A549 (cell line): ENCODE measurements around the gene DLGAP1. TPM values are rescaled to one million over a fixed set of nuclear protein-coding genes. Genes with fewer than 3 reads are reported as not detected.

ENCODE experiments used
- ATAC-seq, 2 experiments: fragments of 200-7000 bp in 1 of 2; fragments of >200 bp in 1 of 2; cut with Nextera tagmentation in 1 of 2; cut with Tn5 transposase in 1 of 2; 3 replicates each; pipeline versions ENCODE4 v1.8.0 to v1.9.1; 2018 to 2020; ENCODE audit warnings: mild to moderate bottlenecking in 1 of 2, moderate library complexity in 1 of 2
- CTCF ChIA-PET: fragments of 300-600 bp; sonication (Branson Sonifier 250); formaldehyde crosslinking; extraction: SDS; loops from one replicate; lab custom pipeline; 2021; ENCODE audit warnings: antibody characterized with exemption, inconsistent platforms; lab: Yijun Ruan, JAX
- POLR2A ChIA-PET: fragments of 350-600 bp; formaldehyde crosslinking; extraction: SDS; loops from one replicate; lab custom pipeline; 2021; ENCODE audit warnings: antibody characterized with exemption, inconsistent platforms; lab: Yijun Ruan, JAX
- DNase-seq, 2 experiments: peaks; one replicate each; pipeline versions ENCODE4 v3.0.0 to v3.0.0-alpha.2; 2011 to 2016; ENCODE audit warnings: low read depth in 1 of 2, low spot score in 1 of 2
- FAIRE-seq: peaks from 2 replicates; lab custom pipeline; 2011; peaks lifted over from hg19 to GRCh38; lab: Jason Lieb, UNC
- H3K27ac ChIP-seq, 2 experiments: fragments of >200 bp; sonication (Bioruptor Twin); formaldehyde crosslinking; 3 replicates each; pipeline ENCODE4 v1.5.1; 2016 to 2017
- H3K4me1 ChIP-seq: fragments of >200 bp; sonication (Bioruptor Twin); formaldehyde crosslinking; 3 replicates; pipeline ENCODE4 v1.6.1; 2016
- H3K4me2 ChIP-seq: fragments of >200 bp; sonication (Bioruptor Twin); formaldehyde crosslinking; 3 replicates; pipeline ENCODE4 v1.6.1; 2016
- H3K4me3 ChIP-seq: fragments of >200 bp; sonication (Bioruptor Twin); formaldehyde crosslinking; 3 replicates; pipeline ENCODE4 v1.5.1; 2016
- H3K9me3 ChIP-seq: fragments of >200 bp; sonication (Bioruptor Twin); formaldehyde crosslinking; 3 replicates; pipeline ENCODE4 v1.6.1; 2016
- CBX8 ChIP-seq: fragments of 200-600 bp; sonication (generic); IDR thresholded peaks from 2 replicates; pipeline ENCODE4 v1.6.1; 2016
- CHD2 ChIP-seq: fragments of 150-350 bp; IDR thresholded peaks from 2 replicates; pipeline ENCODE4 v1.6.1; 2014; ENCODE audit warnings: low read length; ENCODE audit not compliant: partially characterized antibody
- E2F6 ChIP-seq: IDR thresholded peaks from 2 replicates; pipeline ENCODE4 v1.6.1; 2012; ENCODE audit warnings: low read depth, borderline replicate concordance
- EHF ChIP-seq: fragments of 250-450 bp; sonication (Bioruptor Pico); IDR thresholded peaks from 2 replicates; pipeline ENCODE4 v1.5.0; 2020; ENCODE audit warnings: mild to moderate bottlenecking
- ESRRA ChIP-seq: fragments of 150-350 bp; IDR thresholded peaks from 2 replicates; pipeline ENCODE4 v1.6.1; 2014; ENCODE audit warnings: mild to moderate bottlenecking, low read length, borderline replicate concordance
- FOSL2 ChIP-seq, 2 experiments: fragments of 450-650 bp in 1 of 2; fragments of >200 bp in 1 of 2; sonication (Bioruptor Twin) in 1 of 2; formaldehyde crosslinking; IDR thresholded peaks; 2 replicates each; pipeline versions ENCODE4 v1.5.0 to v1.6.1; 2016 to 2020; ENCODE audit warnings: mild to moderate bottlenecking in 1 of 2, moderate library complexity in 1 of 2
- HOXB13 ChIP-seq: fragments of 250-450 bp; sonication (Bioruptor Pico); IDR thresholded peaks from 2 replicates; pipeline ENCODE4 v1.5.0; 2020; ENCODE audit warnings: low read depth, mild to moderate bottlenecking, moderate library complexity
- JUNB ChIP-seq: fragments of >200 bp; sonication (Bioruptor Twin); formaldehyde crosslinking; IDR thresholded peaks from 2 replicates; pipeline ENCODE4 v1.6.1; 2016
- MAX ChIP-seq: IDR thresholded peaks from 2 replicates; pipeline ENCODE4 v1.6.1; 2012
- MYC ChIP-seq: IDR thresholded peaks from 2 replicates; pipeline ENCODE4 v1.6.1; 2012; ENCODE audit warnings: mild to moderate bottlenecking, inconsistent platforms, low read length, improper control_type of control experiment, borderline replicate concordance
- PBX3 ChIP-seq: IDR thresholded peaks from 2 replicates; pipeline ENCODE4 v1.6.1; 2012
- RFX5 ChIP-seq: fragments of 450-650 bp; IDR thresholded peaks from 2 replicates; pipeline ENCODE4 v1.7.1; 2014; ENCODE audit warnings: antibody characterized with exemption, mild to moderate bottlenecking, moderate library complexity
- SMC3 ChIP-seq: fragments of >200 bp; sonication (Bioruptor Twin); formaldehyde crosslinking; IDR thresholded peaks from 3 replicates; pipeline ENCODE4 v1.6.1; 2018; ENCODE audit warnings: inconsistent platforms
- SREBF2 ChIP-seq: fragments of 450-650 bp; IDR thresholded peaks from 2 replicates; pipeline ENCODE4 v1.6.1; 2014; ENCODE audit warnings: mild to moderate bottlenecking, moderate library complexity
- TFCP2L1 ChIP-seq: fragments of 250-450 bp; sonication (Bioruptor Pico); IDR thresholded peaks from 2 replicates; pipeline ENCODE4 v1.5.0; 2021; ENCODE audit warnings: mild to moderate bottlenecking
- ZFP36 ChIP-seq: fragments of 450-650 bp; IDR thresholded peaks from 2 replicates; pipeline ENCODE4 v1.6.1; 2014; ENCODE audit warnings: borderline replicate concordance; ENCODE audit not compliant: partially characterized antibody
- ZNF302 ChIP-seq: fragments of 250-450 bp; sonication (Bioruptor Pico); IDR thresholded peaks from 2 replicates; pipeline ENCODE4 v1.9.0; 2021; ENCODE audit warnings: inconsistent platforms, mild to moderate bottlenecking, moderate library complexity
- WGBS: methylation state at CpG from one replicate; pipeline ENCODE4 v1.1.6; 2017; ENCODE audit errors: missing lambda C conversion rate; 5-methylcytosine and 5-hydroxymethylcytosine counted together
- polyA plus RNA-seq, 4 experiments: library from polyadenylated mRNA; depleted of rRNA in 3 of 4; stranded (reverse); fragments of >200 nt; fragmentation: RNase III in 1 of 4; extraction: RNeasy Plus Mini Kit Qiagen cat#74134 plus additional on column Dnase treatment in 1 of 4; gene quantifications; 2 replicates in 3 of 4; 3 replicates in 1 of 4; pipeline ENCODE4 v1.2.3, GENCODE V29; 2011 to 2017
- TF ChIP-seq, protein P1 (sequence below): fragments of 200-600 bp; sonication (generic); IDR thresholded peaks from 2 replicates; pipeline ENCODE4 v1.6.1; 2016; ENCODE audit warnings: antibody characterized with exemption, mild to moderate bottlenecking, moderate library complexity
- TF ChIP-seq, protein P2 (sequence below): fragments of 250-450 bp; sonication (Bioruptor Pico); IDR thresholded peaks from 2 replicates; pipeline ENCODE4 v1.5.0; 2020; ENCODE audit warnings: low read depth, mild to moderate bottlenecking, moderate library complexity

DLGAP1 gene
- polyA plus RNA-seq, 2 of the 4 experiments (the other 2 are of a cell fraction): 0.04 to 0.12 TPM

GRCh38 chr18:3903337-3903736 is 551.8 kb downstream of the DLGAP1 start:
- POLR2A ChIA-PET: no interaction called here
- Histone ChIP-seq H3K4me3 (no peak overlapping the region), H3K4me1 (peaks cover 36% of the 10 kb centered on the region), H3K27ac (peak overlapping the region; percentile 37 to 71; a peak in 3 of 6 replicates), H3K9me3 (no peaks in the 10 kb centered on the region), H3K4me2 (0 out of 3 replicates have a peak overlapping the region, but pooled peaks have one; percentile 2)
- 19% methylated on average over 2 of the region's 2 CpGs for WGBS
- ATAC-seq (peak in 1 of 2 experiments; percentile 63; a peak in 2 of 6 replicates), FAIRE-seq (no peak), DNase-seq (peak in 1 of 2 experiments; percentile 23)
- CTCF ChIA-PET: no interaction called here
- 0 out of 2 replicates have a peak, but pooled peaks have one; percentile 21 for TF ChIP-seq JUNB
- TF ChIP-seq, protein P1, sequence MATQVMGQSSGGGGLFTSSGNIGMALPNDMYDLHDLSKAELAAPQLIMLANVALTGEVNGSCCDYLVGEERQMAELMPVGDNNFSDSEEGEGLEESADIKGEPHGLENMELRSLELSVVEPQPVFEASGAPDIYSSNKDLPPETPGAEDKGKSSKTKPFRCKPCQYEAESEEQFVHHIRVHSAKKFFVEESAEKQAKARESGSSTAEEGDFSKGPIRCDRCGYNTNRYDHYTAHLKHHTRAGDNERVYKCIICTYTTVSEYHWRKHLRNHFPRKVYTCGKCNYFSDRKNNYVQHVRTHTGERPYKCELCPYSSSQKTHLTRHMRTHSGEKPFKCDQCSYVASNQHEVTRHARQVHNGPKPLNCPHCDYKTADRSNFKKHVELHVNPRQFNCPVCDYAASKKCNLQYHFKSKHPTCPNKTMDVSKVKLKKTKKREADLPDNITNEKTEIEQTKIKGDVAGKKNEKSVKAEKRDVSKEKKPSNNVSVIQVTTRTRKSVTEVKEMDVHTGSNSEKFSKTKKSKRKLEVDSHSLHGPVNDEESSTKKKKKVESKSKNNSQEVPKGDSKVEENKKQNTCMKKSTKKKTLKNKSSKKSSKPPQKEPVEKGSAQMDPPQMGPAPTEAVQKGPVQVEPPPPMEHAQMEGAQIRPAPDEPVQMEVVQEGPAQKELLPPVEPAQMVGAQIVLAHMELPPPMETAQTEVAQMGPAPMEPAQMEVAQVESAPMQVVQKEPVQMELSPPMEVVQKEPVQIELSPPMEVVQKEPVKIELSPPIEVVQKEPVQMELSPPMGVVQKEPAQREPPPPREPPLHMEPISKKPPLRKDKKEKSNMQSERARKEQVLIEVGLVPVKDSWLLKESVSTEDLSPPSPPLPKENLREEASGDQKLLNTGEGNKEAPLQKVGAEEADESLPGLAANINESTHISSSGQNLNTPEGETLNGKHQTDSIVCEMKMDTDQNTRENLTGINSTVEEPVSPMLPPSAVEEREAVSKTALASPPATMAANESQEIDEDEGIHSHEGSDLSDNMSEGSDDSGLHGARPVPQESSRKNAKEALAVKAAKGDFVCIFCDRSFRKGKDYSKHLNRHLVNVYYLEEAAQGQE: no peak

GRCh38 chr18:3902676-3903075 is 552.4 kb downstream of the DLGAP1 start:
- H3K9me3 ChIP-seq: no peaks in the 10 kb centered on the region
- TF ChIP-seq SREBF2 (no peak), TFCP2L1 (no peak), FOSL2 (IDR thresholded peaks at IDR 0.05) (no peak), FOSL2 (CRISPR knock-in tag; IDR thresholded peaks at IDR 0.05) (no peak), PBX3 (no peak), CBX8 (no peak), MYC (no peak), SMC3 (no peak), RFX5 (no peak), HOXB13 (CRISPR knock-in tag) (no peak), ZNF302 (no peak), CHD2 (no peak), EHF (no peak), MAX (no peak), ZFP36 (no peak), E2F6 (no peak), ESRRA (no peak)
- TF ChIP-seq, protein P1: no peak
- TF ChIP-seq, protein P2, sequence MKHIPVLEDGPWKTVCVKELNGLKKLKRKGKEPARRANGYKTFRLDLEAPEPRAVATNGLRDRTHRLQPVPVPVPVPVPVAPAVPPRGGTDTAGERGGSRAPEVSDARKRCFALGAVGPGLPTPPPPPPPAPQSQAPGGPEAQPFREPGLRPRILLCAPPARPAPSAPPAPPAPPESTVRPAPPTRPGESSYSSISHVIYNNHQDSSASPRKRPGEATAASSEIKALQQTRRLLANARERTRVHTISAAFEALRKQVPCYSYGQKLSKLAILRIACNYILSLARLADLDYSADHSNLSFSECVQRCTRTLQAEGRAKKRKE (CRISPR knock-in tag): no peak
- TF ChIP-seq, all 56 proteins: peak for 0
- POLR2A ChIA-PET: no interaction called here
- WGBS: 88% methylated on average over 2 of the region's 2 CpGs
- FAIRE-seq (no peak), ATAC-seq (no peak), DNase-seq (no peak)
- Histone ChIP-seq H3K4me3 (no peak overlapping the region), H3K27ac (peak overlapping the region; percentile 37 to 71; a peak in 5 of 6 replicates), H3K4me2 (no peak overlapping the region), H3K4me1 (peaks cover 36% of the 10 kb centered on the region)
- CTCF ChIA-PET: no interaction called here
